ENCODE measurements around the gene RGS7. TPM values are rescaled to one million over a fixed set of nuclear protein-coding genes. Genes with fewer than 3 reads are reported as not detected.

RGS7 gene
- total RNA-seq, 1 donor from 2014 or later: not detected

GRCh38 chr1:241131636-241132194 lies 225.3 kb downstream of the RGS7 start:
- no peak for TF ChIP-seq CTCF (IDR thresholded peaks at IDR 0.05; ENCODE audit: insufficient read depth, low read length, severe bottlenecking)
- H3K4me3 ChIP-seq (ENCODE audit: low read depth, low read length): no peak overlapping the region
- FAIRE-seq (no peak), DNase-seq (ENCODE audit: low read depth) (no peak)
- H3K27me3 ChIP-seq (ENCODE audit: control insufficient read depth, insufficient read depth, low read length): no peaks in the 10 kb centered on the region
- no peaks in the 10 kb centered on the region for H3K36me3 ChIP-seq (ENCODE audit: control insufficient read depth, insufficient read depth, low read length)

- no peak for FAIRE-seq
- Histone ChIP-seq H3K36me3 (ENCODE audit: control insufficient read depth, insufficient read depth, low read length) (no peaks in the 10 kb centered on the region), H3K4me3 (ENCODE audit: low read depth, low read length) (no peak overlapping the region), H3K27me3 (ENCODE audit: control insufficient read depth, insufficient read depth, low read length) (no peaks in the 10 kb centered on the region)
- no peak for TF ChIP-seq CTCF (IDR thresholded peaks at IDR 0.05; ENCODE audit: insufficient read depth, low read length, severe bottlenecking)
- no peak for DNase-seq (ENCODE audit: low read depth)
Measured at GRCh38 chr1:241130881-241131280, 226.1 kb downstream of the RGS7 start.

GRCh38 chr1:241129207-241129960 lies 227.6 kb downstream of the RGS7 start:
- no peaks in the 10 kb centered on the region for H3K36me3 ChIP-seq (ENCODE audit: control insufficient read depth, insufficient read depth, low read length)
- DNase-seq (ENCODE audit: low read depth) (no peak), FAIRE-seq (no peak)
- H3K27me3 ChIP-seq (ENCODE audit: control insufficient read depth, insufficient read depth, low read length): no peaks in the 10 kb centered on the region
- TF ChIP-seq CTCF (IDR thresholded peaks at IDR 0.05; ENCODE audit: insufficient read depth, low read length, severe bottlenecking): no peak
- H3K4me3 ChIP-seq (ENCODE audit: low read depth, low read length): no peak overlapping the region

GRCh38 chr1:241125286-241125685 lies 231.7 kb downstream of the RGS7 start:
- no peak overlapping the region for H3K4me3 ChIP-seq (ENCODE audit: low read depth, low read length)
- no peaks in the 10 kb centered on the region for H3K27me3 ChIP-seq (ENCODE audit: control insufficient read depth, insufficient read depth, low read length)
- H3K36me3 ChIP-seq (ENCODE audit: control insufficient read depth, insufficient read depth, low read length): no peaks in the 10 kb centered on the region
- FAIRE-seq (no peak), DNase-seq (ENCODE audit: low read depth) (no peak)
- no peak for TF ChIP-seq CTCF (IDR thresholded peaks at IDR 0.05; ENCODE audit: insufficient read depth, low read length, severe bottlenecking)

- no peak for TF ChIP-seq CTCF (IDR thresholded peaks at IDR 0.05; ENCODE audit: insufficient read depth, low read length, severe bottlenecking)
- H3K36me3 ChIP-seq (ENCODE audit: control insufficient read depth, insufficient read depth, low read length): no peaks in the 10 kb centered on the region
- FAIRE-seq (no peak), DNase-seq (ENCODE audit: low read depth) (no peak)
- no peak overlapping the region for H3K4me3 ChIP-seq (ENCODE audit: low read depth, low read length)
- no peaks in the 10 kb centered on the region for H3K27me3 ChIP-seq (ENCODE audit: control insufficient read depth, insufficient read depth, low read length)
Measured at GRCh38 chr1:241118049-241118448, 239.0 kb downstream of the RGS7 start.
